COLO668 (cell line): Measurements from ENCODE around the gene OR5H1.
"Not testable (repeated sequence)": the region's sequence is repeated elsewhere in the genome, so short reads cannot be mapped to it uniquely, and the experiment has no call there.

Source experiments
- DNase-seq: peaks from one replicate; lab custom pipeline; 2025; ENCODE audit not compliant: unreplicated experiment; lab: John Stamatoyannopoulos, UW

The OR5H1 gene

GRCh38 chr3:98130421-98130820 is at the start of gene OR5H1:
TSS of gene OR5H1 (plus strand) at chr3:98130721. CDS start at chr3:98132698, 1,977 bp downstream.
- DNase-seq: no peak

DNA sequence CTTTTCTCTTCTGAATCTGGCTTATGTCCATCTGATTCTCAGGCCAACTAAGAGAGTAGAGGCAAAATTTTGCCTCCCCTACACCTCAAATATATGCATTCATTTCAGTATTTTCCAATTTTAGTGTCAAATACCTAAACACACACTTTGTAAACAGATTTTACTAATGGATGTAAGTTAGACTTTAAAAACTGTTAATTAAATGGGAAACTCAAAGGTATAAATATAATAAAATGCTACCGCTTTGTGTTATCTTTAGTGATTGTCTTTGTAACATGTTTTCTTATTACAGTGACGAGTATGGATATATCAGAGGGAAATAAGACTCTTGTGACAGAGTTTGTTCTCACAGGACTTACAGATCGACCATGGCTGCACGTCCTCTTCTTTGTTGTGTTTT is 43.6 kb upstream of the OR5H1 start, which contains the start of gene OR5AC2:
OR5AC2 (plus strand) TSS at position 301 of the 400 bp plus-strand sequence; CDS start at position 301, 0 bp downstream.
- DNase-seq: no peak

DNA sequence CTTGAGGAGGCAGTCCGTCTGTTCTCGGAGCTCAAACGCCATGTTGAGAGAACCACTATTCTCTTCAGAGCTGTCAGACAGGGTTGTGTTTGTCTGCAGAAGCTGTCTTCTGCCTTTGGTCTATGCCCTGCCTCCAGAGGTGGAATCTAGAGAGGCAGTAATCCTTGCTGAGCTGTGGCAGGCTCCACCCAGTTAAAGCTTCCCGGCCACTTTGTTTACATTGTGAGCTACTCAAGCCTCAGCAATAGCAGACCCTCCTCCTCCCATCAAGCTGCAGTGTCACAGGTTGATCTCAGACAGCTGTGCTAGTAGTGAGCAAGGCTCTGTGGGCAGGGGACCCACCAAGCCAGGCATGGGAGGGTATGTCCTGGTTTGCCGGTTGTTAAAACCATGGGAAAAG is 34.6 kb upstream of the OR5H1 start:
- DNase-seq: no peak

- no peak for DNase-seq
Measured at GRCh38 chr3:98099848-98100247, 30.7 kb upstream of the OR5H1 start.

DNA sequence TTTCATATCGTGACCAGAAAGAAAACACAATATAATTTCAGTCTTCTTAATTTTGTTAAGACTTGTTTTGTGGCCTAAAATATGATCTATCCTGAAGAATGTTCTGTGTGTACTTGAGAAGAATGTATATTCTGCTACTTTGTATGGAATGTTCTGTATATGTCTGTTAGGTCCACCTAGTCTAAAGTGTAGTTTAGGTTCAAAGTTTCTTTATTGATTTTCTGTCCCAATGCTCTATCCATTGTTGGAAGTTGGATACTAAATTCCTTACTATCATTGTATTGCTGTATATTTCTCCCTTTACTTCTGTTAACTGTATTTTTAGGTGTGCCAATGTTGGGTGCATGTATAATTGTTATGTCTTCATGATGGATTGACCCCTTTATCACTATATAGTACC is 22.4 kb upstream of the OR5H1 start:
- no peak for DNase-seq

GRCh38 chr3:98109807-98110549 is 20.5 kb upstream of the OR5H1 start:
- no peak for DNase-seq

DNA sequence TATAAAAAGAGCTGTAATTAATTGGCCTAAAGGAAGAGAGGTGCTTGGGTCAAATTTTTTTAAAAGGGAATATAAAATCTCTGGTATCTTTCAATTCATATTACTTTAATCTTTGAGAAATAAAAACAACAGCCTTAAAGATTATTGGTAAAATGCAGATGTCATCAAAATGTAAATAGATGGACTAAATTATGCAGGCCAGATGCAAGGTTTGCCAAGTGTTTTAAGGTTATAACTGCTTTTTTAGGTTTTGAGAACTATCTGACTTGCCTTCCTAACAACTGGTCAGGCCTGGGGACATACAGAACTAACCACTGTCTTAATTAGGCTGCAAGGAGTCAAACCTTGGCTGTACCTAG is 20.0 kb upstream of the OR5H1 start:
- no peak for DNase-seq

- no peak for DNase-seq
Measured at GRCh38 chr3:98114264-98114663, 16.3 kb upstream of the OR5H1 start.

- DNase-seq: no peak
Measured at GRCh38 chr3:98115717-98116116, 14.8 kb upstream of the OR5H1 start.

- DNase-seq: no peak
Measured at GRCh38 chr3:98136631-98137030, 6.1 kb downstream of the OR5H1 start.

GRCh38 chr3:98137826-98138557 is 7.5 kb downstream of the OR5H1 start:
- not testable (repeated sequence) for DNase-seq

DNA sequence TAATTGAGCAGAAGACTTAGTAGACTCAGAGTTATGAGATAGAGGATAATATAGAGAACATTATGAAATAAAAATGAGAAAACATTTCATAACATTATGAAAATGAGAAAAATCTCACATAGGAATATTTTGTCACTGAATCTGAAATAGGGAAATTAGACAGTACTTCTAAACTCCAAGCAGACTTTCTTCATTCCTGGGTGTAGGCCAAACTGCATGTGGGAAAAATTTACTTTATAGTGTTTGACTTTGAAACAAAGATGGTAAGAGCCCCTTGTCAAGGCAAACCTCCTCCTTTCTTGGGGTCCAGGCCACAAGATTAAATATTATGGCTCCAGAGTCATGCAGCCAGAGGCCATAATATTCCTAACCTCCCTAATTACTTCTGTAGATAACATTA is 10.0 kb downstream of the OR5H1 start:
- DNase-seq: no peak

- no peak for DNase-seq
Measured at GRCh38 chr3:98147179-98147578, 16.7 kb downstream of the OR5H1 start, which contains the start of gene OR5H14. TSS of gene OR5H14 (plus strand) at chr3:98147479. CDS start at chr3:98149386, 1,907 bp downstream.

DNA sequence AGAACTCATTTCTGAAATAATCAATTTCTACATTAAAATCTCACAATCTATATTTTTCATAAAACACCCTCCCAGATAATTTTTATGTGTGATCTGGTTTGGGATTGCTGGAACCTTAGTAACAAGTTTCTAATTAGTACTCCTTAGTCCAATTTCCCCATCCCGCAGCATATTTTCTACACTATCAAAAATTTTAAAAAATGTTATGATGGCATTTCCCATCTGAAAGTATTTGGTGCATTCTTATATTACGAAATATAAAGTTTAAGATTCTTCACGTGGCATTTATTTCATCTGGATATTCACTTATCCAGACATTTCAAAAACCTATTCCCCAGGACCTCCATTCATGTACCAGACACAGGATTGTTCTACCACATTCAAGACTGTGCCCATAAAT is 18.2 kb downstream of the OR5H1 start:
- no peak for DNase-seq

DNA sequence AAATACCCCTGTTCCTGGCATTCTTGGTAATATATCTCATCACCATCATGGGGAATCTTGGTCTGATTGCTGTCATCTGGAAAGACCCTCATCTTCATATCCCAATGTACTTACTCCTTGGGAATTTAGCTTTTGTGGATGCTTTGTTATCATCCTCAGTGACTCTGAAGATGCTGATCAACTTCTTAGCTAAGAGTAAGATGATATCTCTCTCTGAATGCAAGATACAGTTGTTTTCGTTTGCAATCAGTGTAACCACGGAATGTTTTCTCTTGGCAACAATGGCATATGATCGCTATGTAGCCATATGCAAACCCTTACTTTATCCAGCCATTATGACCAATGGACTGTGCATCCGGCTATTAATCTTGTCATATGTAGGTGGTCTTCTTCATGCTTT is 18.9 kb downstream of the OR5H1 start:
- DNase-seq: not testable (repeated sequence)

- no peak for DNase-seq
Measured at GRCh38 chr3:98151241-98151640, 20.7 kb downstream of the OR5H1 start.

DNA sequence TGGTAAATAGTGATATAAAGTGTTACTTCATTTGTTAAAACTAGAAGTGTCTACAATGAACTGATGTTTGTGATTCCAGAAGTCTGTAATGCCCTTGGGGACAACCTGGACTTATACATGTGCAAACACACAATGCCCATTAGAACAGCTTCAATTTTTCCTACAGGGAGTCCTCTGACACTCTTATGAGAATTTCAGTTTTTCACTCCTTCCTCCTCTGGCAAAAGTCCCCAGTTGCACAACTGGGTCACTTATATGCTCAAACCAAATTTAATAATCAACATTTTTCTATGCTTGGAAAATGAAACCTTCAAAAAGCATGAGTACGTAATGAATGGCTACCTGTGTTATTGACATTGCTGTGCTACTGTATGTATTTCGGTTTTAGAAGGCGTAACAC is 35.9 kb downstream of the OR5H1 start, which contains the start of gene OR5H15:
OR5H15 (plus strand) TSS at position 301 of the 400 bp plus-strand sequence. CDS start 2,004 bp downstream, outside the sequence.
- no peak for DNase-seq

DNA sequence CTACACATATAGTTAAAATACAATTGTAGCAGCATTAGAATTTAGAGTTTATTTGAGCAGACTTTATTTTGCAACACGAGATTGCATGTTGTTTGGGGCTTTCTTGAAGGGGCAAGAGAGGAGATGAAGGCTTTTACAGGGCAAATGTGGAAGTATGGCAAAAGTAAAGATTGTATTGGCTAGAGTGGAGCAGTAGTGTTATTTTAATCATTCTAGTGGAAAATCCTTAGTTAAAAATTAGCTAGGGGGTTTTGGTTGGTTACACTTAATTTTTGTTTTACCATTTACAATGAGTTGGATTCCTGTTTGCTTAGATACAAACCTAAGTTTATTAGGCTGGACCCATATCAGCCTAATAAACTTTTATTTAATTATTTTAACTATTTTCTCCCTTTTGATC is 40.5 kb downstream of the OR5H1 start:
- no peak for DNase-seq

DNA sequence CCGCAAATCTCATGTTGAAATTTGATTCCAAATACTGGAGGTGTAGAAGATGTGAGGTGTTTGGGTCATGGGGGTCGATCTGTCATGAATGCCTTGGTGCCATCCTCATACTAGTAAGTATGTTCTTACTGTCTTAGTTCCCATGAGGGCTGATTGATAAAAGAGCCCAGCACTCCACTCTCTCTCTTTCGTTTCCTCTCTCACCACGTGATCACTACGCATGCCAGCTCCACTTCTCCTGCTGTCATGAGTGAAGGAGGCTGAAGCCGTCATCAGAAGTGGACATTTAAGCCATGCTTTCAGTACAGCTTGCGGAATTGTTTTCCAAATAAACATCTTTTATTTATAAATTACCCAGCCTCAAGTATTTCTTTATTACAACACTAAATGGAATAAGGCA is 42.1 kb downstream of the OR5H1 start:
- DNase-seq: no peak

DNA sequence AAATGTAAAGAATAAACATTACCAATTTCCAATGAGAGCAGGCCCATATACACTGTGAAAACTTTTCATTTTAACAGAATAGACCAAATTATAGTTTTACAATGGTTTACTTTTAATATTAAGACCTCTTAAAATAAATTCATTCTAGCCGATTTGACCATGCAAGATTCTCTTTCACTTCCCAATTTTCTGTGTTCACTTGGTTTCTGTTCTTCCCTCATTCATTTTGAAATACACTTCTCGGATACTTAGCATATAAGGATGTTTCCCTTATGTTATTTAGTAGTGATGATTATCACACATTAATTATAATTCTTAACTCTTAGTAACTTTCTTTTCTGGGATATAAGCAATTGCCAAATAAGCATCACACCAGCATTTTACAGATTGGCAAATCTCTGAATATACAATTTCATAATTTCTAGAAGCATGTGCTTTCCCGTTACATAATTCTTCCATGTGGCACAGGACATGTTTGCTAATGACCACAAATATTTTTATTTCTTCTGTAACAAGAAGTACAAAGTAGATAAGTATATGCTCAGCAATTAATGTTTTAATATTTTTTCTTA is 49.9 kb downstream of the OR5H1 start:
- DNase-seq: no peak

GRCh38 chr3:98182196-98182595 is 51.7 kb downstream of the OR5H1 start:
- DNase-seq: no peak

- DNase-seq: no peak
Measured at GRCh38 chr3:98185180-98185579, 54.7 kb downstream of the OR5H1 start.
